Heart left ventricle (tissue), 16 donors: ENCODE data around the gene SLIT3. TPM values are rescaled to one million over a fixed set of nuclear protein-coding genes. Genes with fewer than 3 reads are reported as not detected.
A peak's percentile ranks its signal among the peaks of the same experiment; 100 is the strongest.

Source experiments
- ATAC-seq, 4 donors: fragments of 200-7000 bp; cut with Tn5 transposase; one replicate each; pipeline ENCODE4 v1.9.1; 2020 to 2022; ENCODE audit warnings: moderate library complexity in 4 of 4, mild to moderate bottlenecking in 3 of 4, moderate number of reproducible peaks in 1 of 4
- DNase-seq, 5 donors: peaks; one replicate each; pipeline ENCODE4 v3.0.0-alpha.2; 2020
- H3K27ac ChIP-seq, 12 donors: fragments of 200-600 bp; sonication (generic) in 4 of 12; one replicate each; pipeline versions ENCODE4 v1.5.0 to v1.8.0; 2016 to 2022; ENCODE audit warnings: mild to moderate bottlenecking in 2 of 12
- H3K27me3 ChIP-seq, 9 donors: fragments of 200-600 bp; sonication (generic) in 2 of 9; one replicate each; pipeline versions ENCODE4 v1.5.1 to v1.8.0; 2016 to 2022; ENCODE audit warnings: mild to moderate bottlenecking in 3 of 9
- H3K36me3 ChIP-seq, 9 donors: fragments of 200-600 bp; sonication (generic) in 2 of 9; one replicate each; pipeline versions ENCODE4 v1.5.0 to v1.8.0; 2018 to 2022; ENCODE audit warnings: mild to moderate bottlenecking in 2 of 9
- H3K4me1 ChIP-seq, 12 donors: fragments of 200-600 bp; sonication (generic) in 4 of 12; one replicate each; pipeline versions ENCODE4 v1.5.0 to v1.8.0; 2016 to 2022; ENCODE audit warnings: mild to moderate bottlenecking in 3 of 12
- H3K4me3 ChIP-seq, 12 donors: fragments of 200-600 bp; sonication (generic) in 4 of 12; one replicate each; pipeline versions ENCODE4 v1.5.0 to v1.8.0; 2017 to 2022; ENCODE audit warnings: mild to moderate bottlenecking in 9 of 12, moderate library complexity in 4 of 12
- H3K9me3 ChIP-seq, 12 donors: fragments of 200-600 bp; sonication (generic) in 4 of 12; one replicate each; pipeline versions ENCODE4 v1.5.0 to v1.8.0; 2016 to 2022; ENCODE audit warnings: mild to moderate bottlenecking in 1 of 12
- POLR2A ChIP-seq, 2 donors: fragments of 450-650 bp; IDR thresholded peaks; one replicate each; pipeline ENCODE4 v1.6.1; 2017; ENCODE audit warnings: antibody characterized with exemption in 2 of 2, mild to moderate bottlenecking in 2 of 2, moderate library complexity in 2 of 2
- WGBS, 4 donors: extraction: QIAGEN DNeasy Blood & Tissue Kit in 2 of 4; methylation state at CpG; one replicate each; pipeline versions ENCODE4 v1.1.5 to v1.1.7; 2013 to 2018; 5-methylcytosine and 5-hydroxymethylcytosine counted together
- intact Hi-C, 10 donors: fragments of 100-400 bp; cut with DNase I; formaldehyde crosslinking; loops; one replicate each; pipeline versions ENCODE4 v1.11.1 to v1.14.2; 2022
- polyA plus RNA-seq, 2 donors: library from polyadenylated mRNA; stranded (reverse); fragments of 200-250 nt; gene quantifications; one replicate each; pipeline ENCODE4 v1.2.3, GENCODE V29; 2013
- total RNA-seq, 9 donors: library from RNA; depleted of rRNA in 2 of 9; stranded (reverse); fragments of >200 nt in 2 of 9; fragmentation: NEBNext Ultra II Directional in 3 of 9; extraction: Animal tissue kit (Norgen Biotek cat#: 25700) in 3 of 9; gene quantifications; one replicate each; pipeline versions ENCODE4 v1.1.0 to v1.2.4, GENCODE V29; 2016 to 2023
- TF ChIP-seq, protein P1 (sequence below), 12 donors: fragments of 200-600 bp; sonication (generic) in 4 of 12; IDR thresholded peaks; one replicate each; pipeline versions ENCODE4 v1.5.0 to v1.8.0; 2018 to 2022; ENCODE audit warnings: antibody characterized with exemption in 12 of 12, mild to moderate bottlenecking in 5 of 12
- donor health status: ischemic (EF 13 %, LVEDD 7.1; RV severe dilation, severe dysfunction).
- donor health status: healthy with polysubstance abuse.
- donor health status: DM: no; HTN: yes; CAD: no.
- donor health status: DM: no; HTN: no; CAD: no.
- donor health status: ischemic (EF 25% LVEDD 6.9; RV normal size, moderate dysfunction).
- donor health status: ischemic (EF 25% LVEDD 5.7; RV mildly dilated, moderate dysfunction).
- donor health status: healthy.
- donor health status: DM: yes; HTN: yes; CAD: no.
- donor health status: ischemic (EF 35%, LVEDD 5.7; RV mildly dilated, moderate dysfunction).
- donor health status: nonischemic (EF 11% LVEDD 7.7; RV severe dilation, severe dysfunction).
- donor health status: DM: yes; HTN: yes; CAD: no.
- donor health status: PGD.
- donor health status: ischemic (EF 29% LVEDD 5.4; RV normal size, mild dysfunction).
- donor health status: nonischemic (EF 23%, LVEDD 6.1; RV moderate dilation, normal function).

The SLIT3 gene
- total and polyA plus RNA-seq, 11 donors = 2.3 to 40.3 (median 14.4) TPM

DNA sequence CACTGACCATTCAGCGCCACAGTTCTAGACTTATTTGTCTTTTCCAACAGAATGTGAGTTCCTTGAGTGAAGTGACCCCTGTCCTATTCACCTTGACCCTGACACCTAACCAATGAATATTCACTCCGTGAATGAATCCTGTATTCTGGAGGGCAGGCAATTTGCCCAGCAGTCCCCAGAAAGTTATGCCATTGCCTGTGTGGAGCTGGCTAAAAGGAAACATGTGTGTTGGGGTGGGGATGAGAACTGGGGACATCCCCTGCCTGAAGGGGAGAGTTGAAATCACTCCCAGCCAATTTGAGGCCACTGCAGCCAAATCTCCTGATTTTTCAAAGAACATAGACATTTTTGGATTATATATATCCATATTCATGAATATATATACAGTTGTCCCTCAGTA is 199.0 kb downstream of the SLIT3 start:
- Histone ChIP-seq H3K27ac (no peak overlapping the region), H3K9me3 (no peaks in the 10 kb centered on the region), H3K27me3 (no peaks in the 10 kb centered on the region), H3K4me3 (no peak overlapping the region), H3K4me1 (peaks cover 0 to 30% (median 0%) of the 10 kb centered on the region in 12 donors), H3K36me3 (no peaks in the 10 kb centered on the region)
- DNase-seq (no peak), ATAC-seq (no peak)
- 87 to 92% (median 90%) methylated on average over 2 of the region's 2 CpGs for WGBS, 4 donors
- TF ChIP-seq, protein P1, sequence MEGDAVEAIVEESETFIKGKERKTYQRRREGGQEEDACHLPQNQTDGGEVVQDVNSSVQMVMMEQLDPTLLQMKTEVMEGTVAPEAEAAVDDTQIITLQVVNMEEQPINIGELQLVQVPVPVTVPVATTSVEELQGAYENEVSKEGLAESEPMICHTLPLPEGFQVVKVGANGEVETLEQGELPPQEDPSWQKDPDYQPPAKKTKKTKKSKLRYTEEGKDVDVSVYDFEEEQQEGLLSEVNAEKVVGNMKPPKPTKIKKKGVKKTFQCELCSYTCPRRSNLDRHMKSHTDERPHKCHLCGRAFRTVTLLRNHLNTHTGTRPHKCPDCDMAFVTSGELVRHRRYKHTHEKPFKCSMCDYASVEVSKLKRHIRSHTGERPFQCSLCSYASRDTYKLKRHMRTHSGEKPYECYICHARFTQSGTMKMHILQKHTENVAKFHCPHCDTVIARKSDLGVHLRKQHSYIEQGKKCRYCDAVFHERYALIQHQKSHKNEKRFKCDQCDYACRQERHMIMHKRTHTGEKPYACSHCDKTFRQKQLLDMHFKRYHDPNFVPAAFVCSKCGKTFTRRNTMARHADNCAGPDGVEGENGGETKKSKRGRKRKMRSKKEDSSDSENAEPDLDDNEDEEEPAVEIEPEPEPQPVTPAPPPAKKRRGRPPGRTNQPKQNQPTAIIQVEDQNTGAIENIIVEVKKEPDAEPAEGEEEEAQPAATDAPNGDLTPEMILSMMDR (IDR thresholded peaks at IDR 0.05) = no peak
- no peak for TF ChIP-seq POLR2A (IDR thresholded peaks at IDR 0.05)
- intact Hi-C loops = no loop called here

DNA sequence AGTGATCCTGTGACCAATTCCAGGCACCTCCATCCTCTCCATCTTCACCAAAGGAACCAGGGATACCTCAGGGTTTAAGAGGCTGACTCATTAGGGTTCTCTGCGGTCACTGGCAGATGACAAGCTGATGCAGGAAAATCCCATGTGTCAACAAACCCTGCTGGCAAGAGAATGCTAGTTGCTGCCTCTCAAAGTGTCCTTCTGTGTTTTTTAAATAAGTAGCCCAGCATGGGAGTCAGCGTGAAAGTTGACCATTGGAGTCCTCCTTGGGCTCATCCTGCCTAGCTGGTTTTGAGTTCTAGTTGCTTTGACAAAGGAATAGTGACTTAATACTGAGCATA is 200.2 kb downstream of the SLIT3 start:
- intact Hi-C loops = no loop called here
- WGBS, 4 donors = 84 to 88% (median 87%) methylated on average over 2 of the region's 2 CpGs
- no peak overlapping the region for H3K27ac ChIP-seq

DNA sequence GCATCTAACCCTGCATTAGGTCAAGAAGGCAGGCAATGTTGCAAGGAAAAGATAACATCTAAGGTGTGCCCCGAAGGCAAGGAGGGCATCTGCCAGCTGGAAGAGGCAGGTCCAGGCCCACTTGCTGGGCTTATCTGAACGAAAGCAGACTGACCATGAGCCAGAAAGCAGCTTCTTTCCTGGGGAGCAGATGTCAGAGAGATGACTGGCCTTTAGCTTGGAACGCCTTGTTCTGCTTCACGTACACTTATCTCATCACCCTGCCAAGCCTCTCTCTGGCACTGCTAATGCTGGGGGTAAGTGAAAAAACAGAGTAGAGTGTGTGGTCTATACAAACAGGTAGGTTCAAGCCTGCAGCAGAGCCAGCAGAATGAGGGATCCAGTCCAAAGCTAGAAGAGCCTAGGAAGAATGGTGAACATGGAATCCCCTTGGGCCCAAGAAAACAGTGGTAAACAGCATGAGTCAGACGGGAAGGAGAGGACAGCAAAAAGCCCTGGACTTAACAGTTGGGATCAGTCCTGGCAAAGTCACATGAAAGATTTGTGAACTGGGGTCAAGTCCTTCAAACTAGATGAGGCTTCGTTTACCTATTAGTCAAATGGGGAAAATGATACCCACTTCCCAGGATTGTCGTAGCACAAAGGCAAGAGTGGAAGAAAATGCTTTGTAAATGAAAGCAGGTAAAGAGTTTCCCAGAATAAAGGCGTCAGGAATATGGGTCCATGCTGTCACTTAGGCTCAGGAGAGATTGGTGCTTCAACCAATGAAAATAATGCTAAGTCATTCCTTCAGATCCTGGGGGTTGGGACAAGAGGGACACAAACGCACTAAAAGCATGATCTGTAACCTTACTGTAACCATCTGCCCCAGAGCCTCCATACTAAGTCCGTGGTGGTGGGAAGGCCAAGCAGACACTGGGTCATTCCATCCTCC is 200.9 kb downstream of the SLIT3 start:
- TF ChIP-seq POLR2A (IDR thresholded peaks at IDR 0.05) = no peak
- TF ChIP-seq, protein P1 (IDR thresholded peaks at IDR 0.05) = no peak

More for the DNA sequence above, 200.2 kb downstream of the SLIT3 start:
- no peaks in the 10 kb centered on the region for H3K36me3 ChIP-seq
- no peak for ATAC-seq
- no peak for DNase-seq
- no peaks in the 10 kb centered on the region for H3K9me3 ChIP-seq
- no peaks in the 10 kb centered on the region for H3K27me3 ChIP-seq
- H3K4me1 ChIP-seq = peaks cover 0 to 34% (median 0%) of the 10 kb centered on the region in 12 donors
- no peak overlapping the region for H3K4me3 ChIP-seq
- TF ChIP-seq, protein P1 (IDR thresholded peaks at IDR 0.05) = no peak
- TF ChIP-seq POLR2A (IDR thresholded peaks at IDR 0.05) = no peak

DNA sequence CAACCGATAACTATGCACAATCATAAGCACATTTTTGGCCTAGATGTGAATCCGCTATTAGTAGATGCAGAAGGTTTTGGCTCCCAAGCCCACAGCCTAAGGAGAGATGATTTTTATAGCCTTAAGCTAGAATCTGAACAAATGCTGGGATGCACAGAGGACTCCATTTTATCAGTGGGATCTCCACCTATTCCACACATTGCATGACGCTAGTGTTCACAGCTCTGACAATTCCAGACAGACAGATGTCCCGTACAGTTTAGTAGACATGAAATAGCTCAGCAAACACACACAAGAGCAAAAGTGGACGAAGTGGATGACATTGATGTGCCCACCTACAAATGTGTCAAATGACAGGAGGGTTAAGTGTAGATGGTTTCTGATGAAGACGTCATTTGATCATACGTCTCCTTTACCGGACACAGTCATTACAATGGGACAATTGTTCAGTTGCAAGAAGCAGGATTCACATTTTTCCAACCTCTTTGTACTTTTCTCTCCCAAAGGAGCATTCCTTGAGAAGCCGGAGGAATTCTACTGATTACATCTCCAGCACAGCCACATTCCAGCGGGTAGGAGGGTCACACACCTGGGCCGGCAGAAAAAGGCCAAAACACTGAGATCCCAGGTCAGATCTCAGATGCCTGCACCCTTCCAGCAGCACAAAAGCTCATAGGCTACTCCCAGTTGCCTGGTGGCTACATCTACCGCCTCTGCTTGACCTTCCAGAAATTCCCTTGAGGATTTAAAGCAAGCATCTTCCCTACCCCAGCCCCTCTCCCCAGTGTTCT is 202.4 kb downstream of the SLIT3 start:
- H3K4me1 ChIP-seq = peaks cover 0 to 31% (median 0%) of the 10 kb centered on the region in 12 donors
- no peak overlapping the region for H3K4me3 ChIP-seq
- no peak overlapping the region for H3K27ac ChIP-seq
- intact Hi-C loops = no loop called here
- no peaks in the 10 kb centered on the region for H3K27me3 ChIP-seq
- ATAC-seq (no peak), DNase-seq (no peak)
- no peaks in the 10 kb centered on the region for H3K36me3 ChIP-seq
- H3K9me3 ChIP-seq = no peaks in the 10 kb centered on the region
- TF ChIP-seq, protein P1 (IDR thresholded peaks at IDR 0.05) = no peak
- TF ChIP-seq POLR2A (IDR thresholded peaks at IDR 0.05) = no peak
- 77 to 81% (median 78%) methylated on average over 12 of the region's 12 CpGs for WGBS, 4 donors

More for the DNA sequence above, 200.9 kb downstream of the SLIT3 start:
- Histone ChIP-seq H3K27ac (no peak overlapping the region), H3K9me3 (no peaks in the 10 kb centered on the region), H3K4me3 (no peak overlapping the region), H3K36me3 (no peaks in the 10 kb centered on the region), H3K27me3 (no peaks in the 10 kb centered on the region), H3K4me1 (peaks cover 0 to 34% (median 0%) of the 10 kb centered on the region in 12 donors)
- 55 to 66% (median 62%) methylated on average over 9 to 10 of the region's 10 CpGs for WGBS, 4 donors
- intact Hi-C loops = no loop called here
- DNase-seq = no peak
- peak in 3 of 4 donors; percentile 39 to 79 (median 70) for ATAC-seq
